OCI-LY7 (cell line): ENCODE measurements around the gene GATA6.

ENCODE experiments used
- EZH2phosphoT487 ChIP-seq: fragments of 200-600 bp; sonication (generic); IDR thresholded peaks from 2 replicates; pipeline ENCODE4 v1.6.1; 2018; ENCODE audit warnings: low read depth, borderline replicate concordance, mild to moderate bottlenecking, mixed run types, antibody characterized with exemption, low read length, moderate library complexity, mixed read lengths
- TF ChIP-seq, protein P1 (sequence below): fragments of 200-600 bp; sonication (generic); conservative IDR thresholded peaks from 2 replicates; pipeline ENCODE4 v1.5.1; 2014; ENCODE audit warnings: mild to moderate bottlenecking, antibody characterized with exemption, low read length, moderate library complexity, mixed read lengths

DNA sequence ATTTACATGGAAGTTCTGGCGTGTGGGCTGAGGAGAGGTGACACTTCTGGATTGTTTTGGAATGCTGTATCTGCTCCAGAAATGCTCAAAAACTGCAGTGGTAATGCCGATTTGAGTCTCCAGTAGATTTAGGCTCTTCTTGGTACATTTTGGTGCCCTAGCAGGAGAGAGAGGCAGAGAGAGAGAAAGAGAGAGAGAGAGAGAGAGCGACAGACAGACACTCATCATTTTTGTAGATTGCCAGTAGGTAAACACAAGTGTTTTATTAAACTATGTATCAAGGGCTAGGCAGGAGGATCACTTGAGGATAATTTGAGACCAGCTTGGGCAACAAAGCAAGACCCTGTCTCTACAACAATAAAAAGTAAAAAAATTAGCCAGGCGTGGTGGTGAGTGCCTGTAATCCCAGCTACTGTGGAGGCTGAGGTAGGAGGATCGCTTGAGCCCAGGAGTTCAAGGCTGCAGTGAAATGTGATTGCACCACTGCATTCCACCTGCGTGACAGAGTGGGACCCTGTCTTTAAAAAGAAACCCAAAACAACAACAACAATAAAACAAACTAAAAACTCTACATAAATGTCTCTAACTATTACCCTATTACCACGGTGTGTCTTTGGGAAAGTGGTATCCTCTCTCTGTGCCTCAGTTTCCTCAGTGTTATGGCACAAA, 60.2 kb downstream of the GATA6 start:
- TF ChIP-seq, protein P1, sequence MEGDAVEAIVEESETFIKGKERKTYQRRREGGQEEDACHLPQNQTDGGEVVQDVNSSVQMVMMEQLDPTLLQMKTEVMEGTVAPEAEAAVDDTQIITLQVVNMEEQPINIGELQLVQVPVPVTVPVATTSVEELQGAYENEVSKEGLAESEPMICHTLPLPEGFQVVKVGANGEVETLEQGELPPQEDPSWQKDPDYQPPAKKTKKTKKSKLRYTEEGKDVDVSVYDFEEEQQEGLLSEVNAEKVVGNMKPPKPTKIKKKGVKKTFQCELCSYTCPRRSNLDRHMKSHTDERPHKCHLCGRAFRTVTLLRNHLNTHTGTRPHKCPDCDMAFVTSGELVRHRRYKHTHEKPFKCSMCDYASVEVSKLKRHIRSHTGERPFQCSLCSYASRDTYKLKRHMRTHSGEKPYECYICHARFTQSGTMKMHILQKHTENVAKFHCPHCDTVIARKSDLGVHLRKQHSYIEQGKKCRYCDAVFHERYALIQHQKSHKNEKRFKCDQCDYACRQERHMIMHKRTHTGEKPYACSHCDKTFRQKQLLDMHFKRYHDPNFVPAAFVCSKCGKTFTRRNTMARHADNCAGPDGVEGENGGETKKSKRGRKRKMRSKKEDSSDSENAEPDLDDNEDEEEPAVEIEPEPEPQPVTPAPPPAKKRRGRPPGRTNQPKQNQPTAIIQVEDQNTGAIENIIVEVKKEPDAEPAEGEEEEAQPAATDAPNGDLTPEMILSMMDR = no peak
- no peak for TF ChIP-seq EZH2phosphoT487
